LNCaP clone FGC (cell line): Measurements from ENCODE around the gene PKD2.
A peak's percentile ranks its signal among the peaks of the same experiment; 100 is the strongest.

Experiments used
- DNase-seq: peaks from one replicate; pipeline ENCODE4 v3.0.0-alpha.2; 2011; ENCODE audit warnings: low read depth
- H3K4me3 ChIP-seq: 2 replicates; pipeline ENCODE4 v1.5.1; 2011; ENCODE audit warnings: mild to moderate bottlenecking, low read depth, low read length, control low read depth
- CTCF ChIP-seq: IDR thresholded peaks from 2 replicates; pipeline ENCODE4 v1.5.1; 2012; ENCODE audit warnings: mild to moderate bottlenecking; ENCODE audit not compliant: control insufficient read depth, insufficient read depth; ENCODE audit errors: extremely low read depth

The PKD2 gene

GRCh38 chr4:88035292-88035691 is 27.9 kb downstream of the PKD2 start:
- no peak overlapping the region for H3K4me3 ChIP-seq
- TF ChIP-seq CTCF: no peak
- DNase-seq: no peak

DNA sequence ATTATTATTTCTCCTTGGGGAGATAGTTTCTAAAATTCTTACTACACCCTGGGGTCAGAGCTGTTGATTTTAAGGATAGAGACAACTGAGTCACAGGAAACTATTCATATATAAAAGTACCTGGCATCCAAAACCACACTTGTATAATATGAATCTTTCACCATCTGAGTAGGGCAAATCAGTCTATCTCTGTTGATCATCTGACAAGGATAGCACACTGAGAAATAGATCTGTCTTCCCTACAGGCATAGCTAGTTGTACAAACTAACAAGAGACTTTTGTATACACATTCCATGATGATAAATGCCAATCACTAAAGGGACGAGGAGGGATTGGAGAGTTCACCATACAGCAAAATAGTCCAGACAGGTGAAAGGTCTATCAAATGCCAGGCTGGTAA is 30.0 kb downstream of the PKD2 start:
- no peak overlapping the region for H3K4me3 ChIP-seq
- no peak for DNase-seq
- no peak for TF ChIP-seq CTCF

- no peak for TF ChIP-seq CTCF
- no peak overlapping the region for H3K4me3 ChIP-seq
- no peak for DNase-seq
These were observed 30.5 kb downstream of the PKD2 start for GRCh38 chr4:88037936-88038335.

- no peak overlapping the region for H3K4me3 ChIP-seq
- DNase-seq: no peak
- TF ChIP-seq CTCF: no peak
These were observed 33.3 kb downstream of the PKD2 start for GRCh38 chr4:88040707-88041106.

- TF ChIP-seq CTCF: no peak
- no peak overlapping the region for H3K4me3 ChIP-seq
- peak; percentile 81 for DNase-seq
These were observed 34.2 kb downstream of the PKD2 start for GRCh38 chr4:88041626-88042025.

- H3K4me3 ChIP-seq: no peak overlapping the region
- DNase-seq: peak; percentile 80
- TF ChIP-seq CTCF: no peak
These were observed 35.6 kb downstream of the PKD2 start for GRCh38 chr4:88043001-88043400.

GRCh38 chr4:88043586-88044340 is 36.3 kb downstream of the PKD2 start:
- DNase-seq: peak; percentile 95
- TF ChIP-seq CTCF: no peak
- no peak overlapping the region for H3K4me3 ChIP-seq
